Hepatocyte (in vitro differentiated cells): Measurements from ENCODE around the gene SCARF2. TPM values are rescaled to one million over a fixed set of nuclear protein-coding genes. Genes with fewer than 3 reads are reported as not detected.

Experiments
- DNase-seq: peaks from one replicate; pipeline ENCODE4 v3.0.0-alpha.2; 2016; ENCODE audit warnings: low spot score
- H2AFZ ChIP-seq: fragments of 200-600 bp; sonication (generic); 2 replicates; pipeline ENCODE4 v1.6.0; 2016; ENCODE audit warnings: antibody characterized with exemption, mild to moderate bottlenecking
- H3K27ac ChIP-seq: fragments of 200-600 bp; sonication (generic); 2 replicates; pipeline ENCODE4 v1.5.1; 2016; ENCODE audit warnings: mild to moderate bottlenecking
- H3K27me3 ChIP-seq: fragments of 200-600 bp; sonication (generic); 2 replicates; pipeline ENCODE4 v1.6.1; 2016
- H3K36me3 ChIP-seq: fragments of 200-600 bp; sonication (generic); replicated peaks from 2 replicates; pipeline ENCODE4 v1.5.1; 2016; ENCODE audit warnings: low read depth; ENCODE audit not compliant: insufficient read depth
- H3K4me1 ChIP-seq: fragments of 200-600 bp; sonication (generic); 2 replicates; pipeline ENCODE4 v1.5.1; 2016; ENCODE audit warnings: mild to moderate bottlenecking, moderate library complexity; ENCODE audit not compliant: insufficient read depth
- H3K4me2 ChIP-seq: fragments of 200-600 bp; sonication (generic); 2 replicates; pipeline ENCODE4 v1.6.0; 2016
- H3K4me3 ChIP-seq: fragments of 200-600 bp; sonication (generic); 2 replicates; pipeline ENCODE4 v1.5.1; 2016; ENCODE audit warnings: mild to moderate bottlenecking
- H3K79me2 ChIP-seq: fragments of 200-600 bp; sonication (generic); 2 replicates; pipeline ENCODE4 v1.6.0; 2017; ENCODE audit warnings: mild to moderate bottlenecking
- H3K9me2 ChIP-seq: fragments of 200-600 bp; sonication (generic); replicated peaks from 2 replicates; pipeline ENCODE4 v1.6.0; 2017; ENCODE audit warnings: mild to moderate bottlenecking; ENCODE audit not compliant: insufficient read depth
- H3K9me3 ChIP-seq: fragments of 200-600 bp; sonication (generic); 2 replicates; pipeline ENCODE4 v1.5.1; 2016; ENCODE audit warnings: low read depth, mild to moderate bottlenecking
- H4K20me1 ChIP-seq: fragments of 200-600 bp; sonication (generic); 2 replicates; pipeline ENCODE4 v1.6.0; 2016; ENCODE audit warnings: mild to moderate bottlenecking; ENCODE audit not compliant: insufficient read depth, poor library complexity, severe bottlenecking
- CTCF ChIP-seq: fragments of 200-600 bp; sonication (generic); IDR thresholded peaks from 2 replicates; pipeline ENCODE4 v1.5.1; 2016; ENCODE audit warnings: antibody characterized with exemption, mild to moderate bottlenecking; ENCODE audit not compliant: poor library complexity
- EZH2 ChIP-seq: fragments of 200-600 bp; sonication (generic); IDR thresholded peaks from 2 replicates; pipeline ENCODE4 v1.6.1; 2016; ENCODE audit warnings: antibody characterized with exemption, mild to moderate bottlenecking, borderline replicate concordance
- EZH2phosphoT487 ChIP-seq: fragments of 200-600 bp; sonication (generic); IDR thresholded peaks from one replicate; pipeline ENCODE4 v1.6.1; 2018; ENCODE audit warnings: antibody characterized with exemption, mild to moderate bottlenecking, low read depth, moderate library complexity; ENCODE audit not compliant: unreplicated experiment, severe bottlenecking
- WGBS: methylation state at CpG from one replicate; pipeline ENCODE4 v1.1.6; 2016; ENCODE audit warnings: low lambda C conversion rate; ENCODE audit errors: missing lambda C conversion rate; 5-methylcytosine and 5-hydroxymethylcytosine counted together
- polyA plus RNA-seq: library from polyadenylated mRNA; unstranded; fragments of >200 nt; fragmentation: Nextera tagmentation; extraction: Ambion mirVana; gene quantifications from 2 replicates; pipeline ENCODE4 v1.2.1, GENCODE V29; 2016
- total RNA-seq: library from RNA; depleted of rRNA; stranded (reverse); fragments of >200 nt; gene quantifications from 2 replicates; pipeline ENCODE4 v1.2.3, GENCODE V29; 2014

The SCARF2 gene
- total and polyA plus RNA-seq, 2 experiments from 2014 or later: 19.3 to 35.2 TPM

GRCh38 chr22:20469110-20469868 lies 31.7 kb upstream of the SCARF2 start:
- no peaks in the 10 kb centered on the region for H3K79me2 ChIP-seq
- no peak overlapping the region for H2AFZ ChIP-seq
- H3K27me3 ChIP-seq: no peaks in the 10 kb centered on the region
- no peak for DNase-seq
- no peaks in the 10 kb centered on the region for H3K9me3 ChIP-seq
- no peak overlapping the region for H3K27ac ChIP-seq
- H3K4me3 ChIP-seq: no peak overlapping the region
- TF ChIP-seq CTCF (no peak), EZH2 (no peak), EZH2phosphoT487 (no peak)
- H3K36me3 ChIP-seq: no peaks in the 10 kb centered on the region
- no peaks in the 10 kb centered on the region for H4K20me1 ChIP-seq
- H3K9me2 ChIP-seq: no peaks in the 10 kb centered on the region
- WGBS: 94% methylated on average over 6 of the region's 6 CpGs
- H3K4me1 ChIP-seq: no peaks in the 10 kb centered on the region
- H3K4me2 ChIP-seq: no peak overlapping the region

- H3K27me3 ChIP-seq: no peaks in the 10 kb centered on the region
- H3K4me3 ChIP-seq: no peak overlapping the region
- no peaks in the 10 kb centered on the region for H3K36me3 ChIP-seq
- WGBS: 84% methylated on average over 3 of the region's 3 CpGs
- no peaks in the 10 kb centered on the region for H3K9me3 ChIP-seq
- H3K79me2 ChIP-seq: no peaks in the 10 kb centered on the region
- no peak for DNase-seq
- no peaks in the 10 kb centered on the region for H3K4me1 ChIP-seq
- H2AFZ ChIP-seq: no peak overlapping the region
- H3K4me2 ChIP-seq: no peak overlapping the region
- H3K9me2 ChIP-seq: no peaks in the 10 kb centered on the region
- no peaks in the 10 kb centered on the region for H4K20me1 ChIP-seq
- TF ChIP-seq EZH2phosphoT487 (no peak), CTCF (no peak), EZH2 (no peak)
- no peak overlapping the region for H3K27ac ChIP-seq
These were observed 29.2 kb upstream of the SCARF2 start for GRCh38 chr22:20466659-20467379.

GRCh38 chr22:20465759-20466077 lies 28.1 kb upstream of the SCARF2 start:
- Histone ChIP-seq H3K4me2 (no peak overlapping the region), H3K4me3 (no peak overlapping the region), H3K4me1 (no peaks in the 10 kb centered on the region), H3K36me3 (no peaks in the 10 kb centered on the region), H3K9me3 (no peaks in the 10 kb centered on the region), H3K27ac (no peak overlapping the region), H3K79me2 (no peaks in the 10 kb centered on the region), H3K9me2 (no peaks in the 10 kb centered on the region), H2AFZ (no peak overlapping the region), H4K20me1 (no peaks in the 10 kb centered on the region), H3K27me3 (no peaks in the 10 kb centered on the region)
- DNase-seq: no peak
- 78% methylated on average over 5 of the region's 5 CpGs for WGBS
- TF ChIP-seq EZH2phosphoT487 (no peak), EZH2 (no peak), CTCF (no peak)
